Measurements from ENCODE around the gene SPECC1.
"Not testable (repeated sequence)": the region's sequence is repeated elsewhere in the genome, so short reads cannot be mapped to it uniquely, and the experiment has no call there.

Gene SPECC1

GRCh38 chr17:20180661-20181060, 171.5 kb downstream of the SPECC1 start:
- no peak for FAIRE-seq

DNA sequence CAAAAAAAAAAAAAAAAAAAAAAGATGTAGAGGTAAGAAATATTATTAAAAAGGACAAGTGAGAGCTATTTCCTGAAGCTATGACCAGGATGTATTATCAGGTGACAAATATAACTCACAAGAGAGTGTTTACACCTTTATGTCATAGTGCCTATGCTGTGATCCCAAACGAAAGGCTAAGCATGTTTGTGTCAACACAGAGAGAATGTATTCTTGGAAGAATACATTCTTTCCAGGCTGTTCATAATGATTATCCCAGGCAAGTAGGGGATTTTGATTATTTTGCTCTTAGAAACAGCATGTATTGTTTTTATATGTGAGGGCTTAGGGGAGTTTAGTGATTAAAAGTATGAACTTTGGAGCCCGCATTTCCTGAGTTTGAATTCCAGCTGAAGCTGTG, 175.0 kb downstream of the SPECC1 start:
- FAIRE-seq = no peak

GRCh38 chr17:20184977-20185619, 175.9 kb downstream of the SPECC1 start:
- no peak for FAIRE-seq

GRCh38 chr17:20187049-20187448, 177.9 kb downstream of the SPECC1 start:
- FAIRE-seq = no peak

GRCh38 chr17:20189302-20189701, 180.1 kb downstream of the SPECC1 start:
- FAIRE-seq = no peak

DNA sequence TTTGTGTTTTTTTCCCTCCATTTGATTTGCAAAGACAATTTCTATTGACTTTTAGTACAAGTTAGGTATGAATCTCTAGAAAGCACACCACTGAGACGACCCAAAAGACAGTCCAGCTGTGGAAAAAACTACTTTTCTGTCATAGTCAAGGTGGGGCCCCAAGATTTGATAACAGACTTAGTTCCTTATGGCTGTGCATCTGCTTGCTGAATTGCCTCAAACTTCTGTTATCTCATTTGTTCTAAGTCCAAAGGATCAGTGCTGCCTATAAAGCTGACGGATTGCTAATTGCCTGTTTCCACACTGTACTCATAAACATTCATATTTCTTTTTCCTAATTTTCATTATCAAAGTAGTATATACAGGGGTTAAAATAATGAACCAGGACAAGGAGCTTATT, 180.8 kb downstream of the SPECC1 start:
- FAIRE-seq = no peak

DNA sequence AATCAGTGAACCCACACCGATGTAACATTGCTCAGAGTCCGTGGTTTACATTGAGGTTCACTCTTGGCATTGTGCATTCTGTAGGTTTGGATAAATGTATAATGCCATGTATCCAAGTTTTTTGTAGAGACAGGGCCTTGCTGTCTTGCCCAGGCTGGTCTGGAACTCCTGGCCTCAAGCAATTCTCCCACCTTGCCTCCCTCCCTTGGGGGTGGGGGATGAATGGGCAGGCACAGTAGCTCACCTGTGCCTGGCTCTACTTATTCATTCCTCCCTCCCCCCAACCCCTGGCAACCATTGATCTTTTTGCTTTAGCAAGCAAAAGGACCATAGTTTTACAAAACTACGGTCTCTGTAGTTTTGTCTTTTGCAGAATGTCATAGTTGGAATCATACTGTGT, 181.4 kb downstream of the SPECC1 start:
- FAIRE-seq = no peak

GRCh38 chr17:20191056-20191455, 181.9 kb downstream of the SPECC1 start:
- FAIRE-seq = no peak

GRCh38 chr17:20196286-20196685, 187.1 kb downstream of the SPECC1 start:
- not testable (repeated sequence) for FAIRE-seq

DNA sequence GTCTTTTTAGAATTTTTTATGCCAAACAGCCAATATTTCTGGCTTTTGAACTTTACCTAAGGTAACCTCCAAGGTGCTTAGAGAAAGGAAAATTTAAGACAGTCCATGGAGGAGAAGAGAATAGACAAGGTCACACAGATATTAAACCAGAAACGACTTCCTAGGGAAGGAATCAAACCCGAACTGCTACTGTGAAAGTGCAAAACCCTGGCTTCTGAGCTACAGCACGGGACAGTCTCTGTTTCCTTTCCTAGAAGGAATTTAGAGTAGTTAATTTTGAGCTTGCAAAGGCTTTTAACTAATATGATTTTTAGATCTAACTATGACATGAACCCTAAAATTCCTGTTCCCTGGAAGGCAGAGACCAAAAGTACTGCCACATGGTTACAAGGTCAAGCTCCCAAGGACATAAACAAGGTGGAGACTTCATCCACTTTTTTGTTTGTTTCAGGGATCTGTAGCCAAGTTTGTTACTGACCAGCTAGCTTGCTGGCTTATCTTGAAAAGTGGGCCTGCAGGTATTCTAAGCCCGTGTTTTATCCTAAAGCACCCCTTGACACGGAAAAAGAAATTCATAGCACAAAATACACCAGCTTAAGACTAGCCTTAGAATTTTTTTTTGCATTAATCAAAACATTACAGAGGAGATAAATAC, 188.2 kb downstream of the SPECC1 start:
- FAIRE-seq = no peak

DNA sequence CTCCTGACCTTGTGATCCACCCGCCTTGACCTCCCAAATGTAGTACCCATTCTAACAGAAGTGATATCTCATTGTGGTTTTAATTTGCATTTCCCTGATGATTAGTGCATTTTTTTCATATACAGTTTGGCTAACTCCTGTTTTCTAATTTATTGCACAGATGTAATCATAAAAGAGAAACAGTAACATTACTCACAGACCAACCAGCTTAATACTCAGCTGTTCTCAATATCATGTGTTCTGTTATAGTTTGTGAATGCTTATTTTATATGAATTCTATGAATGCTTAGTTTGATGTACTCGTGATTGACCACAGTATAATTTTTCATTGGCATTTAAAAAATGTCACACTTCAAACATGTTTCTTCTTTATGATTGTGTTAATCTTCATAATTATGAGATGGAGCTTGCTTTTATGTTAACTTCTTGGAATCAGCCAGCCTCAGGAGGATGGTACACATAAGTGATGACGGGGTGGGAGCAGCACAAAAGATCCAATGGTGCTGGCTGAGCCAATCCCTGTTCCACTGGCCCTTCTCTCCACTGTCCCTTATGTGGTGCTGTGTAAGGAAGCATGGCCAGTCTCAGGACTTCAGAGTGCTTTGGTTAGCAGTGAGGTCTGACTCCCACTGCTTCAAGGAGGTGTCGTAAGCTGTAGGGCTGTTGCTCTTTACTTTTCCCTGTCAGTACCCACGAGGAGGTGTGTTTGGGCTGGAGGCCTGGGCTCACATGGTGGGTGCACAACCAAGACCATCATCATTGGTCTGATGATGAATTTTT, 191.0 kb downstream of the SPECC1 start:
- no peak for FAIRE-seq

GRCh38 chr17:20200865-20201458, 191.8 kb downstream of the SPECC1 start:
- no peak for FAIRE-seq

GRCh38 chr17:20202141-20202621, 193.0 kb downstream of the SPECC1 start:
- no peak for FAIRE-seq

DNA sequence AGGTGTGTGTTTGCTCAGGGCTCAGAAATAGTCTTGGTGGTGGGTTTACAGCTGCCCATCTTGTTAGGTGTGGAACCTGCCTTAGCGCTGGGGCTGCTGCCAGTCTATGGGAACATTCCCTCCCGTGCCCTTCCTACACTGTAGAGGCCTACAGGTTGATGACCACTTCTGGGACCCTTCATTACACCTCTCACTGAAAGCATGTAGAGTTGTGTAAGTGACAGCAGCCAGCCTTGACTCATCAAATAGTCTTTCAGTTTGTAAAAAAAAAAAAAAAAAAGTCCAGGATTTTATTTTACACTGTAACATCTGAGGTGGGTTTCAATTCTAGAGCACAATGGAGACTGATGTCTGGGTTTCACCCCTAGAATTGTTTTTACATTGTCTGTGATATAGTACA, 193.9 kb downstream of the SPECC1 start:
- FAIRE-seq = no peak

DNA sequence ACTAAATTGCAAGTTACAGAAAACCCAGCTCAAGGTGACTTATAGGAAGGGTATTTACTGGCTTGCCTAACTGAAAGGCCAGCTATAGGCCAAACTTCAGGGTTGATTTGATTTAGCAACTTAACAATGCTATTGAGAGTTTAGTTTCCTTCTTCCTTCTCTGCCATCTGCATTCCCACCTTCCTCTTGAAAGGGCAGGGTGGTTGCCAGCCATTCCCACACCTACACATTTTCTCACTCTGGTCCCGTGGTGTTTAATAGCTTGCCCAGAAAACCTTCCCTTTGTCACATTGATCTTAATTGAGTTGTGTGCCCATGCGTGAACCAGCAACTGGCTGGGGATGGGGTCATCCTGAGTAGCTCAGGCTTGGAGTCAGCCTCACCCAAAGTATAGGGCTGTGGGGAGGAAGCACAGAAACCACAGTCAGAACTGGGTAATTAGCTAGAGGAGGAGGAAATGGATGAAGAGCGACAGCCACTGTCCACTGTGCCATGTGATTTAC, 194.7 kb downstream of the SPECC1 start:
- no peak for FAIRE-seq

GRCh38 chr17:20205609-20206008, 196.4 kb downstream of the SPECC1 start:
- FAIRE-seq = no peak

DNA sequence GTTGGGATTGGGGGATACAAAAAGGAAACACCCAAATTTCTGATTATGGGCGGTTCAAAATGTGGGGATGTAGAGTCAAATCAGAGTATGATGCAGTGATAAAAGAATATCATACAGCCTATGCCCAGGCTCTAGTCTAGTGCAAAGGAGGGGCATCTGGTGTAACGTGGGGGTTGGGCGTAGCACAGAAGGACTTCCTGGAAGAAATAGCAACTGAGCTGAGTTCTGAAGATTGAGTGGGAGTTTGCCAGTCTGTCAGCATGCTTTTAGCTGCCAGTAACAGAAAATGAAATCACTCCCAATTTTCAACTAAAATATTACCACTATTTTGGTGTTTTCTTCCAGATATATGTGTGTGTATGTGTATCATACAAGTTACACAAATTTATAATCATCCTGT, 196.9 kb downstream of the SPECC1 start:
- FAIRE-seq = no peak

DNA sequence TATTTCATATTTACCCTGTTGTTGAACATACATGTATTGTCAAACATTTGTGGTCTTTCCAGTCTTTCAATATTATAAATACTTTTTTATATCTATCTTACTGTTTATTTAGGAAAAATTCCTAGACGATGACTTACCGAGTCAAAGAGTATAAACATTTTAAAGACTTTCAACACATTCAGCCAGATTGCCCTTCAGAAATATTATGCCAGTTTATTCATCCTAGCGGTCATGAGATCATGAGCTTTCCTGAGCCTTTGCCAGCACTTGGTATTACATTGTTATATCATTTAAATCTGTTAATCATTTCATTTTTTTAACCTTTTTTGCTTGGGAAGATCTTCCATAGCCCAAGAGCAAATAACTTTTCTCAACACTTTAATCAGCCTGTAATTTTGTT, 197.4 kb downstream of the SPECC1 start:
- FAIRE-seq = no peak

- peak; percentile 83 for FAIRE-seq
Observed at GRCh38 chr17:20207262-20207985, 198.3 kb downstream of the SPECC1 start.

GRCh38 chr17:20208717-20209116, 199.6 kb downstream of the SPECC1 start:
- FAIRE-seq = no peak

DNA sequence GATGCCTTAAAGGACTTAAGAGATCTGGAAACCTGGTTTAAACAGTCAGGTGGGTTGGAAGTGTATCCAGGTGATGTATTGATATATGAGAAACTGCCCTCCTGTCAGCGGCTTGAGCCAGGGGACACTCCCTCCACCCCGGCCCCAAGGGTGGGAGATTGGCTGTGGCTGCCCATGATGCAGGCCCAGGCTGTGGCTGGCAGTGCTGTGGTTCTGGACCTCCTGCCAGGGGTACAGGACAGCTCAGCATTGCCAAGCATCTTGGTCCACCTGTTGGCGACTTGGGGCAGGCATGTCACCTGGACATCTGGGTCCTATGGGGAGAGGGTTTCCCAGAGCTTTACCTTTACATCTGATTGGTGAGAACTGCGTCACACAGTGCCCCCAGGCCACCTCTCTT, 201.0 kb downstream of the SPECC1 start:
- no peak for FAIRE-seq

DNA sequence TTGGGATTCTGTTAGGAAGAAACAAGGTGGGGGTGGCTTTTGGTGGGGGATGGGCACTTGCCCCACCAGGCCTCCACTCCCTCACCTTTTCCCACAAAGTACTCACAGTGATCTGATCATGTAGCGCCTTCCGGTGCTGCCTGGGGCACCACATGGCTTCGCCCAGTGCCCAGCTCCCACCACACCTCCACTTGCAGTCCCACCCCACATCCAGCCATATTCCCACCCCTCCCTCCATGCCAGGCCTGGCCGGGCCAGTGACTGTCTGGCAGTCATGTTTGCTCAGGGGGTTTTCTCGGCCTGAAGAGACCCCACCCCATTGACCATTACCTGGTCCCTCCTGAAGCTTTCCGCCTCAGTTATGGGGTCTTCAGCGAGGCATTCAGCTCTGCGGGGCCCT, 201.5 kb downstream of the SPECC1 start:
- no peak for FAIRE-seq

DNA sequence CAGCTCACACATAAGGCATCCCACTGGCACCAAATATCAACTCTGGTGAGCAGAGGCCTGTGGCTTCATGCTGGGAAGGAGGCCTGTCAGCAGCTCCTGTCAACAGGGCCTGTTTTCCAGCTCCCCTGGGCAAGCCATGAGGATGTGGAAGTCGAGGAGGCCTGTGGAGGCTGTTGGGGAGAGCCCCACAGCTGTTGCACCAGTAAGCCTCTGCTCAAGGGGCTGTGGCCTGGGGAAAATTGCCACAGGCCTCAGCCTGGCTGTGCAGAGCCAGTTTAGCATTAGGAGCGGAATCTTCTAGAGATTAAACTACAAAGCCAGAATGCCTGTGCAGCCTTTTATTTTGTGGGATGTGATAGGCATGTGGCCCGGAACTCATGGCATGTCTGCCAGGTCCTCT, 202.1 kb downstream of the SPECC1 start:
- no peak for FAIRE-seq

Measured in endometrium (tissue), 2 donors.